C4-2B (cell line): Measurements from ENCODE around the gene NUCB1.

Source experiments
- CTCF ChIP-seq: fragments of 450-650 bp; conservative IDR thresholded peaks from 2 replicates; pipeline ENCODE4 v1.5.1; 2017; ENCODE audit warnings: mild to moderate bottlenecking
- ZFX ChIP-seq: fragments of 450-650 bp; IDR thresholded peaks from 2 replicates; pipeline ENCODE4 v1.6.1; 2017

DNA sequence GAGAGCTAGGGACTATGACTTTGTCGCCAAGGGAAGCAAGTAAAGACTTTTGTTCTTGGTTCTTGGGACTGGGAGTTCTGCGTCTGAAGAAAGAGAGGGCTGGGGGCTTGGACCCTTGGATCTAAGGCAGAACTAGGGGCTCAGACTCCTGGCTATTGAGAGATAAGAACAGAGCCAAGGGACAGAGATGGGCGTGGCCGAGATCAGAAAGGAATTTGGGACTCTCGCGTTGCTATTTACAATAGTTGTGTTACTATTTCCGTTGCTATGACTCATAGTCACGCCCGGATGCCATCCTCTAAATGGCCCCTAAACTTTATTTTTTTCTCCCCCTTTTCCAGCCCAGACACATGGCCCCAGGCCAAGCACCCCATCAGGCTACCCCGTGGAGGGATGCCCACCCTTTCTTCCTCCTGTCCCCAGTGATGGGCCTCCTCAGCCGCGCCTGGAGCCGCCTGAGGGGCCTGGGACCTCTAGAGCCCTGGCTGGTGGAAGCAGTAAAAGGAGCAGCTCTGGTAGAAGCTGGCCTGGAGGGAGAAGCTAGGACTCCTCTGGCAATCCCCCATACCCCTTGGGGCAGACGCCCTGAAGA, 27.1 kb upstream of the NUCB1 start:
- TF ChIP-seq CTCF: no peak
- no peak for TF ChIP-seq ZFX
